GM23338 (cell line): Measurements from ENCODE around the gene TSHB.

Source experiments
- CTCF ChIP-seq, 2 experiments: fragments of 200-600 bp in 1 of 2; sonication (generic) in 1 of 2; conservative IDR thresholded peaks; 2 replicates each; pipeline versions ENCODE4 v1.5.1 to v1.6.1; 2016 to 2017; ENCODE audit warnings: antibody characterized with exemption in 2 of 2, low read depth in 2 of 2, mild to moderate bottlenecking in 2 of 2, moderate library complexity in 1 of 2
- EZH2 ChIP-seq: fragments of 200-600 bp; sonication (generic); IDR thresholded peaks from one replicate; pipeline ENCODE4 v1.8.0; 2017; ENCODE audit warnings: antibody characterized with exemption, mild to moderate bottlenecking, low read depth; ENCODE audit not compliant: unreplicated experiment
- NANOG ChIP-seq: IDR thresholded peaks from 2 replicates; pipeline ENCODE4 v1.6.1; 2016; ENCODE audit warnings: antibody characterized with exemption, borderline replicate concordance
- POLR2AphosphoS5 ChIP-seq: IDR thresholded peaks from 2 replicates; pipeline ENCODE4 v1.6.1; 2016; ENCODE audit warnings: antibody characterized with exemption, low read depth
- REST ChIP-seq: IDR thresholded peaks from one replicate; pipeline ENCODE4 v1.6.1; 2018; ENCODE audit warnings: antibody characterized with exemption; ENCODE audit not compliant: unreplicated experiment

GRCh38 chr1:115071012-115071664 is 41.5 kb downstream of the TSHB start:
- no peak for TF ChIP-seq CTCF (conservative IDR thresholded peaks at IDR 0.05; ENCODE audit: low read depth in 2 of 2)
- no peak for TF ChIP-seq POLR2AphosphoS5
- no peak for TF ChIP-seq EZH2
- no peak for TF ChIP-seq NANOG
- no peak for TF ChIP-seq REST
